Endothelial cell (in vitro differentiated cells): ENCODE results near the gene PEX10. TPM values are rescaled to one million over a fixed set of nuclear protein-coding genes. Genes with fewer than 3 reads are reported as not detected.

Source experiments
- DNase-seq: peaks from one replicate; pipeline ENCODE4 v3.0.0; 2021; ENCODE audit warnings: low spot score
- H3K27ac Mint-ChIP-seq: one replicate; pipeline ENCODE4 v1.8.0; 2021; ENCODE audit warnings: mixed read lengths, inconsistent platforms; ENCODE audit not compliant: unreplicated experiment
- H3K27me3 Mint-ChIP-seq: one replicate; pipeline ENCODE4 v1.8.0; 2021; ENCODE audit warnings: mild to moderate bottlenecking, moderate library complexity, mixed read lengths, inconsistent platforms; ENCODE audit not compliant: unreplicated experiment
- H3K36me3 Mint-ChIP-seq: one replicate; pipeline ENCODE4 v1.8.0; 2021; ENCODE audit warnings: mild to moderate bottlenecking, low read depth, mixed read lengths, inconsistent platforms; ENCODE audit not compliant: unreplicated experiment
- H3K4me1 Mint-ChIP-seq: one replicate; pipeline ENCODE4 v1.8.0; 2021; ENCODE audit warnings: mild to moderate bottlenecking, mixed read lengths, inconsistent platforms; ENCODE audit not compliant: unreplicated experiment
- H3K4me3 Mint-ChIP-seq: one replicate; pipeline ENCODE4 v1.8.0; 2021; ENCODE audit warnings: mild to moderate bottlenecking, mixed read lengths, inconsistent platforms; ENCODE audit not compliant: unreplicated experiment
- H3K9me3 Mint-ChIP-seq: one replicate; pipeline ENCODE4 v1.8.0; 2021; ENCODE audit warnings: mixed read lengths, inconsistent platforms; ENCODE audit not compliant: unreplicated experiment
- CTCF ChIP-seq: fragments of 200-600 bp; sonication (generic); IDR thresholded peaks from one replicate; pipeline ENCODE4 v1.5.0; 2021; ENCODE audit warnings: antibody characterized with exemption; ENCODE audit not compliant: unreplicated experiment
- total RNA-seq: library from RNA; stranded (reverse); fragmentation: NEBNext Ultra II Directional; extraction: Animal tissue kit (Norgen Biotek cat#: 25700); gene quantifications from one replicate; pipeline ENCODE4 v1.2.1, GENCODE V29; 2021; ENCODE audit not compliant: unreplicated experiment

PEX10 gene
- total RNA-seq, 1 donor from 2014 or later, result 25.4 TPM

DNA sequence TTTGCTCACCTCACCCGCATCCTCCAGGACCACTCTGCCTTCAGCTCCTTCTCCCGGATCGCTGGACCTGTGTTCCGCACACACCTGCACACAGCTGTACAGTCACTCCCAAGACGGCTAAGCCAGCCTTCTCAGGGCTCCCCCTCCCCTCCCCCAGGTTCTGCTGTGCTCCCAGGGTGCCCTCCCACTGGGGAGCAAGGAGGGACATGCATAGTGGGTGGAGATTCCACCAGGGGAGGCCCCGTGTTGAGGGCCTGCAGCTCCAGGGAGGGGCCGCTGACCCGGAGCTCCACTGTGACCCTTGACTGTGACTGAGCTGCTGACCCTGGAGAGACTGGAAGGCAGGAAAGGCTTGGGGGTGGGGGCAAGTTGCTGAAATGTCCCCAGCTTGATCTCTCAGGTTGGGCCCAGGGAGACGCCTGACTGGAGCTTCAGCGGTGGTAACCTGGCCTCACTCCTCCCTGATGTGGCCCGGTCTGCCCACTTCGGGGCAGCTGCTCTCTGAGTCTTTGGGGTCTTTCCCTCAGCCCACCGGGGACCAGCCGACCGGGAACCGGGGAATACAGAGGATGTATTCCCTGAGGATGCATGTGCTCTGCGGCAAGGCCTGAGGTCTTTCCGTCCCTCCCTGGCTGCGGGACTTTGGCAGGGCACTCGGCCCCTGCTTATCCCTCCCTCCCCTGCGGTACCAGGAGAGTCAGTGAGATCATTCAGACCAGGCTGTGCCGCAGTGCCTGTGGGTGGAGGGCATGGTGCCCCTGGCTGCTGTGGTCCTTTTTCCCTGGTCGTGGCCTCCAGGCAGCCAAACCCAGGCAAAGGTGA lies 35.1 kb upstream of the PEX10 start:
- H3K36me3 Mint-ChIP-seq, result no peaks in the 10 kb centered on the region
- no peak overlapping the region for H3K4me3 Mint-ChIP-seq
- no peak for TF ChIP-seq CTCF
- H3K27me3 Mint-ChIP-seq, result peaks cover 5% of the 10 kb centered on the region
- DNase-seq, result no peak
- no peaks in the 10 kb centered on the region for H3K9me3 Mint-ChIP-seq
- H3K4me1 Mint-ChIP-seq, result no peaks in the 10 kb centered on the region
- no peak overlapping the region for H3K27ac Mint-ChIP-seq

- no peaks in the 10 kb centered on the region for H3K36me3 Mint-ChIP-seq
- no peak overlapping the region for H3K4me3 Mint-ChIP-seq
- TF ChIP-seq CTCF, result no peak
- no peaks in the 10 kb centered on the region for H3K4me1 Mint-ChIP-seq
- no peaks in the 10 kb centered on the region for H3K9me3 Mint-ChIP-seq
- DNase-seq, result no peak
- peaks cover 5% of the 10 kb centered on the region for H3K27me3 Mint-ChIP-seq
- H3K27ac Mint-ChIP-seq, result no peak overlapping the region
Measured at GRCh38 chr1:2446861-2447260, 34.5 kb upstream of the PEX10 start.

- Mint-ChIP-seq H3K36me3 (no peaks in the 10 kb centered on the region), H3K4me3 (no peak overlapping the region), H3K27ac (no peak overlapping the region), H3K27me3 (peaks cover 5% of the 10 kb centered on the region), H3K4me1 (no peaks in the 10 kb centered on the region), H3K9me3 (no peaks in the 10 kb centered on the region)
- no peak for DNase-seq
- no peak for TF ChIP-seq CTCF
Measured at GRCh38 chr1:2446394-2446793, 34.0 kb upstream of the PEX10 start.

DNA sequence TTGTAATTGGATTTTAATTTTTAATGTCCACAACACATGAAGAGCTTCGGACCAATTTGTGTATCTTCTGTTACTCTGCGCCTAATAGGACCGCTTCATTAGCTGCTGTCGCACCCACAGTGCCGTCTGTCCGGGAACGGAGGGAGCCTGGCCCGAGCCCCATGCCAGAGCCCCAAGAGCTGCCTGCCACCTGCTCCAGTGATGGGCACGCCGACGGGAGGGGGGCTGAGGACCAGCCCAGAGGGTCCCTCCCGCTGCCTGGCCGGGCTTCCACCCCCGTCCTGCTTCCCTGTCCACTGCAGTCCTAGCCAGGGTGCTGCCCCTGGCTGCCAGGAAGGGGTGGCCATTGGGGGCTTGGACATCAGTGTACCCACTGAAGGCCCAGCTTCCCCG lies 33.5 kb upstream of the PEX10 start:
- H3K4me1 Mint-ChIP-seq, result no peaks in the 10 kb centered on the region
- H3K27ac Mint-ChIP-seq, result no peak overlapping the region
- H3K4me3 Mint-ChIP-seq, result no peak overlapping the region
- TF ChIP-seq CTCF, result no peak
- no peak for DNase-seq
- H3K27me3 Mint-ChIP-seq, result peaks cover 5% of the 10 kb centered on the region
- H3K36me3 Mint-ChIP-seq, result no peaks in the 10 kb centered on the region
- no peaks in the 10 kb centered on the region for H3K9me3 Mint-ChIP-seq

DNA sequence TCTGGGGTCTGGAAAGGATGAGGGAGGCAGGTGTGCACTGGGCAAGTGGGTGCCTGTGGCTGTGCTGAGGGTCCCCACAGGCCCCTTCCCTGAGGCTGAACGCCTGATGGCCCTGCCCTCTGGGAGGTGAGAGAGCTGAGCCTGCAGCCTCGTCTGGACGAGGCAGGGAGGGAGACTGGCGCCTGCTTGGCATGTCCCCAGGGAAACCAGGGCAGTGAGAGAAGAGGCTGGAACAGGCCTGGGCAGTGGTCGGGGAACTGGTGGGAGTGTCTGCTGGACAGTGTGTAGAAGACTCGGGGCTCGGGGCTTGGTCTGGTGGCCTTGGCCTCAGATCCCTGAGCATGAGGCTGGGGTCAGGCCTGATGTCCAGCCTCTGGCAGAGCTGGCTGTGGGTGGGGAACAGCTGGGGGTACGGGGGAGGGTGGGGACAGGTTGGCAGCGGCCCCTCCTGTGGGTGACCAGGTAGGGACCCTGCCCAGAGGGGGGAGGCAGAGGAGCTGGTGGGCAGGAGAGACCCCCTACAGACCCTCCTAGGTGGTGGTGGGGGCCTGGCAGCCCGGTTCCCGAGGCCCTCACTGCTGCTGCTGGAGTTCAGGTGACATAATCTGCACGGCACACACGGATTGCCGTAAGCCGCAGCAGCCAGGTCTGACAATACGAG lies 32.9 kb upstream of the PEX10 start:
- no peak overlapping the region for H3K4me3 Mint-ChIP-seq
- H3K27me3 Mint-ChIP-seq, result peaks cover 8% of the 10 kb centered on the region
- DNase-seq, result no peak

More for the DNA sequence above, 32.9 kb upstream of the PEX10 start:
- Mint-ChIP-seq H3K9me3 (no peaks in the 10 kb centered on the region), H3K36me3 (no peaks in the 10 kb centered on the region), H3K4me1 (no peaks in the 10 kb centered on the region), H3K27ac (no peak overlapping the region)
- TF ChIP-seq CTCF, result no peak
